GM13977 (cell line): Measurements from ENCODE around the gene WNK2.

ENCODE experiments used
- DNase-seq: peaks from one replicate; pipeline ENCODE4 v3.0.0; 2012; ENCODE audit warnings: low spot score
- in situ Hi-C: fragments of 300-500 bp; cut with MboI; formaldehyde crosslinking; loops from one replicate; pipeline ENCODE4 v1.12.0; 2022; ENCODE audit warnings: low sequenced_read_pairs, low pct_unique_long_range_greater_than_20kb, mixed read lengths, inconsistent platforms; ENCODE audit not compliant: unreplicated experiment
- TF ChIP-seq, protein P1 (sequence below): IDR thresholded peaks from 2 replicates; pipeline ENCODE4 v1.5.1; 2012; ENCODE audit warnings: mild to moderate bottlenecking, control low read depth; ENCODE audit not compliant: insufficient read depth; ENCODE audit errors: extremely low read depth, missing control alignments

WNK2 gene

DNA sequence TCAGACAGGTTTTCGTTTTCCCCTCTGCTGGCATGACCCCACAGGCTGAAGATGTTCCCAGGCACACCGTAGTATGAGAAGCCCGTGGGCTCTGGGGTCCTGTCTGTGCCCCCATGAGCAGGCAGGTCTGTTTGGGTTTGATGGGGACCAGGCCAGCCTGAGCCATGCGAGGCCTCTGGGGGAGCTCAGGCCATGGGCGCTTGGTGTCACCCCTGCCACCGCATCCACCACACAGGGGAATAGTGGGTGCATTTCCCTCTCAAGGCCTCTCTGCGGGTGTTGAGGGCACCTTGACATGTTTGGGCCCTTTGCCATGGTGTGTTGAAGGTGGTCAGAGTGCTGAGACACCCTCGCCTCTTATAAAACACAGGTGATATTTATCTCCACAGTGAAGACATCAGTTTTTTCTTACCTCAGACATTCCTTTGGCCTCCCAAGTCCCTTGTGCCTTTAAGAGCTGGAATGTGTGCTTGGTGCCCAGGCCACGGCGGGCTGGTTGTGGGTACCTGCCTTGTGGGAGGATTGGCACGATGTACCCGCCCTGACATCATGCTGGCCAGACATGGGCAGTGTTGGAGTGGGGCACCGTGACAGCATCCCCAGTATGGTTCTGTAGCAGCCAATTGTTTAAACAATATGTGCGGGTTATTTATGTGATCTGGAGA is 68.3 kb downstream of the WNK2 start:
- TF ChIP-seq, protein P1, sequence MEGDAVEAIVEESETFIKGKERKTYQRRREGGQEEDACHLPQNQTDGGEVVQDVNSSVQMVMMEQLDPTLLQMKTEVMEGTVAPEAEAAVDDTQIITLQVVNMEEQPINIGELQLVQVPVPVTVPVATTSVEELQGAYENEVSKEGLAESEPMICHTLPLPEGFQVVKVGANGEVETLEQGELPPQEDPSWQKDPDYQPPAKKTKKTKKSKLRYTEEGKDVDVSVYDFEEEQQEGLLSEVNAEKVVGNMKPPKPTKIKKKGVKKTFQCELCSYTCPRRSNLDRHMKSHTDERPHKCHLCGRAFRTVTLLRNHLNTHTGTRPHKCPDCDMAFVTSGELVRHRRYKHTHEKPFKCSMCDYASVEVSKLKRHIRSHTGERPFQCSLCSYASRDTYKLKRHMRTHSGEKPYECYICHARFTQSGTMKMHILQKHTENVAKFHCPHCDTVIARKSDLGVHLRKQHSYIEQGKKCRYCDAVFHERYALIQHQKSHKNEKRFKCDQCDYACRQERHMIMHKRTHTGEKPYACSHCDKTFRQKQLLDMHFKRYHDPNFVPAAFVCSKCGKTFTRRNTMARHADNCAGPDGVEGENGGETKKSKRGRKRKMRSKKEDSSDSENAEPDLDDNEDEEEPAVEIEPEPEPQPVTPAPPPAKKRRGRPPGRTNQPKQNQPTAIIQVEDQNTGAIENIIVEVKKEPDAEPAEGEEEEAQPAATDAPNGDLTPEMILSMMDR, result no peak
- in situ Hi-C loops, result no loop called here
- no peak for DNase-seq

DNA sequence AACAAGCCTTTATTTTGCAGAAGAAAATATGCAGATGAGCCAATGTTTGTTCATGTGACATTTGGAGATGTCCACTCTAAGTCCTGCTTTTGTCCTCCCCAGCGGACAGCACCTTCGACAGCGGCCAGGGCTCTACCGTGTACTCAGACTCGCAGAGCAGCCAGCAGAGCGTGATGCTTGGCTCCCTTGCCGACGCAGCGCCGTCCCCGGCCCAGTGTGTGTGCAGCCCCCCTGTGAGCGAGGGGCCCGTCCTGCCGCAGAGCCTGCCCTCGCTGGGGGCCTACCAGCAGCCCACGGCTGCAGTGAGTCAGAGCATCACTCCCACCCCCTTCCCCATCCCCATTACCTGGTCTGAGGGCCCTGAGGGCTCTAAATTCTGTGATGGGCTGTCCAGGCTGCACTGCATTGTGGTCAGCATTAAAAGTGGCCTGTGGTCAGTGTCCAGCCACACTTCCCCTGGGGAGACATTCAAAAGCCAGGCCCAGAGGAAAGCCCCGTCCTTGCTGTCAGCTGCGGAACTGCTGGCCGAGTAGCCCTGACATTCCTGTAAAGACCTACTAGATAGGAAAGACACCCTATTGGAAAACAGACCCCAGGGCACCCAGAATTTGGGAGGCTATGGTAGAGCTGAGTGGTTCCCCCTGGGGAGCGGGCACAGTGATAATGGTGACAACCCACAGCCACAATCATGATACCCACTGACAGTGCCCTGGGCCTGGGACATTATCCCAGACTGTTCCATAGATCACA is 69.0 kb downstream of the WNK2 start:
- no peak for DNase-seq
- TF ChIP-seq, protein P1, result no peak
- in situ Hi-C loops, result no loop called here

DNA sequence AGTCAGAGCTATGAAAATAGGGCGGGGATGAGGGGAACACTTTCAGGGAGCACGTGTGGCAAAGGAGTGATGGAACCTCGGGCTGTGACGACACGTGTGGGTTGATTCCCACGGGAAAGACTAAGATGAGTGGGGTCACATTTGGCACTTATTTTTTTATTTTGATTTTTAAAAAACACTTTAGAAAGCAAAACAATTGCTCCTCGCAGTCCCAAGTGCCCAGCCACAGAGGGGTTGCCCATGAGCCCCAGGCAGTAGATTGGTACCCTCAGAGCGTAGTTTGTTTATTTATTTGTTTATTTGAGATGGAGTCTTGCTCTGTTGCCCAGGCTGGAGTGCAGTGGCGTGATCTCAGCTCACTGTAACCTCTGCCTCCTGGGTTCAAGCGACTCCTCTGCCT is 69.7 kb downstream of the WNK2 start:
- DNase-seq, result no peak
- TF ChIP-seq, protein P1, result no peak
- in situ Hi-C loops, result no loop called here

DNA sequence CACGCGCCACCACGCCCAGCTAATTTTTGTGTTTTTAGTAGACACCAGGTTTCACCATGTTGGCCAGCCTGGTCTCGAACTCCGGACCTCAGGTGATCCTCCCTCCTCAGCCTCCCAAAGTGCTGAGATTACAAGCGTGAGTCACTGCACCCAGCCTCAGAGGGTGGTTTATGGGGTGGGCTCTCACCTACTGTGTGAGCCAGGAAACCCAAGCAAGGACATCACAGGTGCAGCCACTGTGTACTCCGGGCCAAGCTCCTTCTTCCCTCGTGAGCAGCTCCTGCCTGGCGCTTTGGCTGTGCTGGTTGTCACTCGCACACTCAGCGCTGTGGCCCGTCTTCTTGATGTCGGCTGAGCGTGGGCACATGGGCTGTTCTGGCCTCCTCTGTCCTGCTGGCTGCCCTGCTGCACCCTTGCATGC is 70.1 kb downstream of the WNK2 start:
- no peak for DNase-seq
- TF ChIP-seq, protein P1, result no peak
- in situ Hi-C loops, result no loop called here

DNA sequence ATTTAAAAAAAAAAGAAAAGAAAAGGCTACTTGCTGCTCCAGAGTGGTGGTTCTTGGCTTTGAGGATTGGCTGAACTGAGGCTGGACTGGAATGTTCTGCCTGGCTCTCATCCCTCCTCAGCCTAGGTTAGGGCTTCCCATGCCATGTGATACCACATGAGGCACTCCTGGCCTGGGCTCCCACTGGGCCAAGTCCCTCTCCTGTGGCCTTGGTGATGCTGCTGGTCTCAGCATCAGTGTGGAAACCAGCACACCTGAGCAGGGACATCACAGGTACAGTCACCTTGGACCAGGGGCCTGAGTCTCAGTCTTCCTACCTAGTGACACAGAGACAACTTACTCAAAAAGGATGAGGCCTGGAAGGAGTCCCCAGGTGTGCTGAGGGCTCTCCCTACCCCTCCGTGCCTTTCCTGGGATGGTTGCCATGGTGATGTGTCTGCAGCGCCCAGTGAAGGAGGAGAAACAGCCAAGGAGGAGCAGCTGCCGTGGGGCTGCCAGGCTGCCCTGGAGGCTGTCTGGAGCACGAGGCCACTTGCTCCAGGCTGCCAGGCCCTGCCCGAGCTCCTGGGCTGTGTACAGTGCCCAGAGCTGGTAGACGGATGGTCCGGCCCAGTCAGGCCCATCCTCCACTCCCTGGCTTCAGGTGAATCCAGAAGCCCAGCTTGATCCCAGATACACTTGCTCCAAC is 71.0 kb downstream of the WNK2 start:
- DNase-seq, result no peak
- TF ChIP-seq, protein P1, result no peak
- in situ Hi-C loops, result no loop called here

DNA sequence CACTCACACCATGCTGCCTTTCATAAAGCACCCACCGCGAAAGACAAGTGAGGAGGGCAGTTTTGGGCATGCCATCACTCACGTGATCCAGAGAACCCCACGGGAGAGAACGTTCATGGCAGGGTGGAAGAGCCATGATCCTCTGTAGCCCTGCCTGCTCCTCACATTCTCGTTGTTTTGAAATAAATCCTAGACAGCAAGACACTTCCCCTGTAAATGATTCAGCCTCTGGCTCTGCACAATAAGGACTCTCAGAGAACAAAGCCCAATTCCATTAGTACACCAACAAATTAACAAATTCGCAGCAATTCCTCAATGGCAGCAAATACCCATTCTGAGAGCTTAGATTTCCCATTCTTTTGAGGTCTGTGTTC is 71.5 kb downstream of the WNK2 start:
- in situ Hi-C loops, result no loop called here
- TF ChIP-seq, protein P1, result no peak
- no peak for DNase-seq
